Progenitor cell of endocrine pancreas (in vitro differentiated cells): ENCODE data around the gene LIPG. TPM values are rescaled to one million over a fixed set of nuclear protein-coding genes. Genes with fewer than 3 reads are reported as not detected.

Experiments used
- DNase-seq: peaks from one replicate; pipeline ENCODE4 v3.0.0; 2021; ENCODE audit warnings: low spot score; ENCODE audit not compliant: unreplicated experiment
- H3K27ac Mint-ChIP-seq: 2 replicates; pipeline ENCODE4 v1.8.0; 2021; ENCODE audit warnings: mild to moderate bottlenecking, moderate library complexity, mixed read lengths
- H3K27me3 Mint-ChIP-seq: 2 replicates; pipeline ENCODE4 v1.8.0; 2021; ENCODE audit warnings: mixed read lengths
- H3K36me3 Mint-ChIP-seq: 2 replicates; pipeline ENCODE4 v1.8.0; 2022; ENCODE audit warnings: mixed read lengths; ENCODE audit not compliant: insufficient read depth
- H3K4me1 Mint-ChIP-seq: 2 replicates; pipeline ENCODE4 v1.8.0; 2021; ENCODE audit warnings: low read depth, mixed read lengths
- H3K4me3 Mint-ChIP-seq: 2 replicates; pipeline ENCODE4 v1.8.0; 2021; ENCODE audit warnings: low read depth, mild to moderate bottlenecking, moderate library complexity, mixed read lengths
- H3K9me3 Mint-ChIP-seq: 2 replicates; pipeline ENCODE4 v1.8.0; 2021; ENCODE audit warnings: low read depth, mixed read lengths
- CTCF ChIP-seq: fragments of 200-600 bp; sonication (generic); IDR thresholded peaks from one replicate; pipeline ENCODE4 v1.5.0; 2021; ENCODE audit warnings: antibody characterized with exemption, mild to moderate bottlenecking; ENCODE audit not compliant: unreplicated experiment
- total RNA-seq: library from RNA; stranded (reverse); gene quantifications from 2 replicates; pipeline ENCODE4 v1.2.1, GENCODE V29; 2021

Gene LIPG
- total RNA-seq, 1 donor from 2014 or later: 34.4 TPM

GRCh38 chr18:49563130-49563540 is 1.3 kb downstream of the LIPG start:
- peaks cover 16% of the 10 kb centered on the region for H3K36me3 Mint-ChIP-seq
- H3K27me3 Mint-ChIP-seq: peaks cover 3% of the 10 kb centered on the region
- no peak for TF ChIP-seq CTCF
- no peak overlapping the region for H3K27ac Mint-ChIP-seq
- H3K4me1 Mint-ChIP-seq: peaks cover 28% of the 10 kb centered on the region
- peak overlapping the region; percentile 84 for H3K4me3 Mint-ChIP-seq
- no peak for DNase-seq
- H3K9me3 Mint-ChIP-seq: no peaks in the 10 kb centered on the region

DNA sequence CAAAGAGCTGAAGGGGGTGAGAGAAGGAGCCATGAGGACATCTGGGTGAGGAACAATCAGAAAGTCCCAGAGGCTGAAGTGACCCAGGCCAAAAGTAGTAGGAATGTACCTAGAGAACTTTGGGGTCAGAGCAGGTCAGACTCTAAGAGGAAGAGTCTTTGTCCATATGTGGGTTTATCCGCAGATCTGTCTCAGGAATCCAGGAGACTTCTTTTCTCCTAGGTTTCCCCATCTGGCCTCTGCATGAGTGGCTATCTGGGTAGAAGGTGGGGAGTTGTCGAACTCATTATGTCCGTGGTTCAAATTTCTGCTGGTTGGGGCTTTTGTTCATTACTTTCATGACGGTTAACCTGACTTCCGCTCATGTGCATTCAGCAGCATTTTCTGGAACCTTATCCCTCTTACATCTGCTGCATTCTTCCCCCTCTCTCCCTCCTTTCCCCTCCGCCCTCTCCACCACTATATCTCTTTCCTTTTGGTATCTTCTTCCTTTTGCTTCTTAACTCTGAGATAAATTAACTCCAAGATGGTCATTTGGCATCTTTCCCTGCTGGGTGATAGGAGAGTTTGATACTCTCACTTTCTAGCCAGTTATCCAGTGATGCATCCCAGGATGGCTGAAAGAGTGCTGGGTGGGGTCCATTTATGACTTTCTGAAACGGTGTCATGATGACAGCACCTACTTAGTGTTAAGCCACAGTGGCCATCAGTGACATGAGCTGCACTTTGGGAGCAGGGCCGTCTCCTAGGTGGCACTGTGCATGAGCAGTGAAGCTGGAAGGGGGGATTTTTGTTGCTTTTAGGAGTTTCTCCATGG is 2.1 kb downstream of the LIPG start:
- peaks cover 28% of the 10 kb centered on the region for H3K4me1 Mint-ChIP-seq
- DNase-seq: no peak
- peaks cover 3% of the 10 kb centered on the region for H3K27me3 Mint-ChIP-seq
- TF ChIP-seq CTCF: no peak
- no peaks in the 10 kb centered on the region for H3K9me3 Mint-ChIP-seq
- H3K27ac Mint-ChIP-seq: no peak overlapping the region
- peaks cover 18% of the 10 kb centered on the region for H3K36me3 Mint-ChIP-seq
- H3K4me3 Mint-ChIP-seq: peak overlapping the region; percentile 84

GRCh38 chr18:49564518-49564834 is 2.6 kb downstream of the LIPG start:
- H3K27ac Mint-ChIP-seq: no peak overlapping the region
- peaks cover 3% of the 10 kb centered on the region for H3K27me3 Mint-ChIP-seq
- no peak overlapping the region for H3K4me3 Mint-ChIP-seq
- H3K36me3 Mint-ChIP-seq: peaks cover 22% of the 10 kb centered on the region
- no peak for DNase-seq
- peaks cover 28% of the 10 kb centered on the region for H3K4me1 Mint-ChIP-seq
- no peak for TF ChIP-seq CTCF
- no peaks in the 10 kb centered on the region for H3K9me3 Mint-ChIP-seq

- H3K27ac Mint-ChIP-seq: no peak overlapping the region
- DNase-seq: no peak
- peaks cover 3% of the 10 kb centered on the region for H3K27me3 Mint-ChIP-seq
- no peaks in the 10 kb centered on the region for H3K9me3 Mint-ChIP-seq
- peaks cover 27% of the 10 kb centered on the region for H3K4me1 Mint-ChIP-seq
- H3K4me3 Mint-ChIP-seq: no peak overlapping the region
- TF ChIP-seq CTCF: no peak
- peaks cover 24% of the 10 kb centered on the region for H3K36me3 Mint-ChIP-seq
Measured at GRCh38 chr18:49565101-49565500, 3.2 kb downstream of the LIPG start.

GRCh38 chr18:49565612-49566011 is 3.8 kb downstream of the LIPG start:
- no peaks in the 10 kb centered on the region for H3K9me3 Mint-ChIP-seq
- no peak overlapping the region for H3K4me3 Mint-ChIP-seq
- H3K36me3 Mint-ChIP-seq: peaks cover 26% of the 10 kb centered on the region
- no peak for TF ChIP-seq CTCF
- no peak for DNase-seq
- H3K27me3 Mint-ChIP-seq: peaks cover 3% of the 10 kb centered on the region
- H3K4me1 Mint-ChIP-seq: peaks cover 23% of the 10 kb centered on the region
- peak overlapping the region; percentile 58 for H3K27ac Mint-ChIP-seq
